ENCODE results near the gene GNB4. TPM values are rescaled to one million over a fixed set of nuclear protein-coding genes. Genes with fewer than 3 reads are reported as not detected.
A peak's percentile ranks its signal among the peaks of the same experiment; 100 is the strongest.

The GNB4 gene
- total and polyA plus RNA-seq, 2 of the 8 experiments (the other 6 are each of a cell fraction or from before 2014, with no cell fraction given) = 13.4 to 29.2 TPM

GRCh38 chr3:179452176-179452564 lies 900 bp upstream of the GNB4 start:
- no peak overlapping the region for H2BK20ac ChIP-seq (ENCODE audit: low read length)
- no peak overlapping the region for H2AFZ ChIP-seq (ENCODE audit: low read length)
- WGBS, 2 experiments (ENCODE audit: extremely low coverage in 1 of 2, insufficient coverage in 1 of 2, insufficient read length in 1 of 2, insufficient replicate concordance in 2 of 2, low coverage in 1 of 2, low lambda C conversion rate in 2 of 2, missing lambda C conversion rate in 1 of 2) = 37% methylated on average over 6 of the region's 6 CpGs; no CpG with 5 or more reads in 1 of the 2 experiments
- no peak overlapping the region for H4K8ac ChIP-seq (ENCODE audit: extremely low read depth, insufficient read depth, low read length)
- DNase-seq (ENCODE audit: low read depth in 1 of 2, low spot score in 2 of 2) (no peak), FAIRE-seq (no peak)
- H3K79me1 ChIP-seq (ENCODE audit: low read depth, low read length) = 0 out of 2 replicates have a peak, but pooled peaks cover 2% of the 10 kb centered on the region
- H3K9me3 ChIP-seq (ENCODE audit: insufficient read depth in 2 of 2, low read depth in 1 of 2, low read length in 1 of 2) = no peaks in the 10 kb centered on the region
- 0 out of 4 replicates have a peak, but pooled peaks cover 0 to 5% of the 10 kb centered on the region in 2 experiments for H3K79me2 ChIP-seq (ENCODE audit: control insufficient read depth in 1 of 2, insufficient read depth in 2 of 2, low read length in 2 of 2)
- peaks cover 0 to 10% (median 0%) of the 10 kb centered on the region in 4 experiments; a peak in 2 of 7 replicates for H3K27me3 ChIP-seq (replicated peaks in 1 of 4; ENCODE audit: control insufficient read depth in 3 of 4, extremely low read depth in 1 of 4, insufficient read depth in 3 of 4, low read length in 3 of 4)
- no peak for TF ChIP-seq E2F6 (IDR thresholded peaks at IDR 0.05)
- TF ChIP-seq CREB1 (IDR thresholded peaks at IDR 0.05) = 0 out of 2 replicates have a peak, but pooled peaks have one; percentile 40
- no peak overlapping the region for H2BK120ac ChIP-seq (replicated peaks; ENCODE audit: low read depth, low read length)
- ChIA-PET CTCF (ENCODE audit: partially characterized antibody) (interaction anchor here (1.4 to 1.6 kb wide), 2 partner anchors 78 to 110 kb away, joined by 3 to 7 read pairs; partner anchors contain the start of gene ACTL6A), POLR2A (ENCODE audit: partially characterized antibody) (interaction anchor here (1.3 kb wide), 1 partner anchor 10 kb away, joined by 4 read pairs; no protein-coding TSS in a partner anchor)
- no peak overlapping the region for H2BK15ac ChIP-seq (ENCODE audit: low read length)
- H3K4me1 ChIP-seq (replicated peaks in 1 of 4; ENCODE audit: control insufficient read depth in 3 of 4, insufficient read depth in 4 of 4, low read length in 3 of 4) = peaks cover 2 to 8% (median 4%) of the 10 kb centered on the region in 4 experiments; a peak in 4 of 7 replicates
- no peak overlapping the region for H2AK5ac ChIP-seq (ENCODE audit: low read depth, low read length)
- peaks cover 0 to 4% of the 10 kb centered on the region in 2 experiments for H4K20me1 ChIP-seq (replicated peaks in 1 of 2; ENCODE audit: control insufficient read depth in 1 of 2, insufficient read depth in 2 of 2, low read length in 2 of 2)
- H4K5ac ChIP-seq (ENCODE audit: insufficient read length, low read depth, low read length) = no peak overlapping the region
- no peak overlapping the region for H2BK12ac ChIP-seq (ENCODE audit: low read depth, low read length)
- H3K4me2 ChIP-seq (ENCODE audit: insufficient read depth in 1 of 2, low read depth in 2 of 2, low read length in 2 of 2) = peak overlapping the region; percentile 81 to 92
- H2BK5ac ChIP-seq (ENCODE audit: low read depth, low read length) = no peak overlapping the region
- no peaks in the 10 kb centered on the region for H3K36me3 ChIP-seq (ENCODE audit: control insufficient read depth in 2 of 4, insufficient read depth in 4 of 4, low read length in 3 of 4)
- H3K9ac ChIP-seq (replicated peaks in 1 of 4; ENCODE audit: extremely low read depth in 1 of 4, low read depth in 3 of 4, low read length in 3 of 4) = no peak overlapping the region
- no peak overlapping the region for H3K27ac ChIP-seq (ENCODE audit: low read depth, low read length)
- peak overlapping the region; percentile 45 to 85 (median 80); a peak in 7 of 8 replicates for H3K4me3 ChIP-seq (ENCODE audit: extremely low read depth in 1 of 4, insufficient read depth in 2 of 4, low read depth in 3 of 4, low read length in 4 of 4)
- H3K23ac ChIP-seq (ENCODE audit: insufficient read length) = no peak overlapping the region
- no peak overlapping the region; the same call in 1 of the 2 replicates for H3K18ac ChIP-seq (ENCODE audit: extremely low read depth, low read length)
- H3K14ac ChIP-seq (ENCODE audit: insufficient read length) = no peak overlapping the region
- H4K91ac ChIP-seq (replicated peaks; ENCODE audit: insufficient read length, low read length) = no peak overlapping the region
- peaks cover 3% of the 10 kb centered on the region; the same call in 1 of the 2 replicates for H3K23me2 ChIP-seq (ENCODE audit: low read depth, low read length)
- H3K56ac ChIP-seq (replicated peaks; ENCODE audit: insufficient read length, low read depth, low read length) = no peak overlapping the region
- H3K4ac ChIP-seq (replicated peaks; ENCODE audit: insufficient read length, low read depth, low read length) = no peak overlapping the region

Data from H1 (cell line).